Activated CD4-positive, alpha-beta T cell treated with anti-CD3 and anti-CD28 coated beads for 48 hours (primary cell): ENCODE results near the gene PCP2.

Source experiments
- DNase-seq: peaks from one replicate; pipeline ENCODE4 v3.0.0-alpha.2; 2020

The PCP2 gene

DNA sequence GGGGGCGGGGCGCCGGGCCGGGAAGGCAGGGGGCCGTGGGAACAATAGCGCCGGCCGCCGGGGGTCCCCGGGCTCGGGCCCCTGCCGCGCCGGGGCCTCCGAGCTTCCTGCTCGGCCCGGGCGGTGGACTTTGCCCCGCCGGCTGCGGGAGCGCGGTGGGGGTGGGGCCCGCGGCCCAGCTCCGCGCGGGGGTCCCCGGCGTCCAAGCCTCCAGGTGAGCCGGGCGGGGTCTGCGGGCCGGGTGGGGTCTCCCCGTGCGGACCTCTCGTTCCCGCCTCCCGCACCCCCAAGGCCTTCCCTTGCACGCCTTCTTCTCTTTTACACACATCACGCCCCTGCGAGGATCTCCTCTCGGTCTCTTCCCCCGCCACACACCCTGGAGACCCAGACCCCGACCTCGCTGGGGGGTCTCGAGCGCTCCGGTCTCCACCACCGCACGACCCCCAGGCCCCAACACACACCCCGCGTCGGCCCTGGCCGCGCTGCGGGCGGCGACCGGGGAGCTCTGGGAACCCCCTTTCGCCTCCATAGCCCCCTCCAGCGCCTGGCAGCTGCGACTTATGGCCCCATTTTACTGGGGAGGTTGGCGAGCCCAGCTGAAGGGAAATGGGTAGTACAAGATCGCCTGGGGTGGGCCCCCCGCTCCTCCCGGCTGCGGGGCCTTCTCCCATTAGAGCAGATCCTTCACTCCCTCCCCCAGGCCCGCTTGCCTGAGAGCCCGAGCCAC lies 37.1 kb downstream of the PCP2 start:
- DNase-seq = no peak

- DNase-seq = peak; percentile 53
These were observed 37.9 kb downstream of the PCP2 start, which contains the start of gene CAMSAP3 for GRCh38 chr19:7595466-7596133. Gene CAMSAP3 (plus strand): TSS chr19:7595863. CDS start chr19:7596003, 140 bp downstream.

DNA sequence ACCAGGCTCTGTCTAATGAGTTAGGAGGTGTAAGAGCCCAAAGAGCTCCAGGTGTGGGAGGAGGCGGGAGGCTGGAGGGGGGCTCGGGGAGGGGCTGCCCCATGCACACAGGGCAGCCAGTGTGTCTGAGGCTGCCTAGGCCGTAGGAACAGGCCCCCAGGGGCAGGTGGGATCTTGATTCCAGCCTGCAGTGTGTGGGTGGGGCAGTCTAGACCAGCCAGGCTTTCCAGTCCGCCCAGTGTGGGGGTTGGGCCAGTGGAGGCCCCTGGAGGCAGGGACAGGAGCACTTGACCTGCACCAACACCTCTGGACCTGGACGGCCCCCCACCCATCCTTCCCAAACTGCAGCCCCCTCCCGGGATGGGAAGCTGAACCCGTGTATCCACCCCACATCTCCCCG lies 43.3 kb downstream of the PCP2 start:
- no peak for DNase-seq

- no peak for DNase-seq
These were observed 43.7 kb downstream of the PCP2 start for GRCh38 chr19:7589822-7590221.

DNA sequence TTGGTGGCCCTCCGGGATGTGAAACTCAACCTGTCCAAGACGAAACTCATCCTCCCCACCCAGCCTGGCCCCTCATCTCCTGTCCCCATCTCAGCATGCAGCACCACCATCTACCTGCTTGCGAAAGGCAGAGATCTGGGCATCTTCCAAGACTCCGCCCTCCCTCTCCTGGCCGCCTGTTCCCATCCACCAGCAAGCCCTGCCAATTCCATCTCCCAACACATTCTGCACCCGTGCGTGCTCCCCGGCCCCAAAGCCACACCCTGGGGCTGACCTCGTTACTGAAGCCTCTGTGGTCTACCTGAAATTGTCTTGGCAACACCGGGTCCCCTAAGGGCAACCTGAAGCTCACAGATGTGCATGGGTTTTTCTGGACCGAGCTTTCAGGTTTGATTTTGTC lies 51.1 kb downstream of the PCP2 start:
- DNase-seq = no peak
